Activated CD8-positive, alpha-beta memory T cell treated with anti-CD3 and anti-CD28 coated beads, Interleukin-2, amount 10 ng/mL, durations not matched to agents 7 days and 5 days (primary cell): ENCODE measurements around the gene KIAA1671. TPM values are rescaled to one million over a fixed set of nuclear protein-coding genes. Genes with fewer than 3 reads are reported as not detected.
"Not testable (repeated sequence)": the region's sequence is repeated elsewhere in the genome, so short reads cannot be mapped to it uniquely, and the experiment has no call there.

ENCODE experiments used
- ATAC-seq: fragments of 150-1000 bp; cut with Tn5 transposase; one replicate; pipeline ENCODE4 v1.10.0; 2021; ENCODE audit warnings: moderate library complexity
- CTCF ChIA-PET: fragments of 350-600 bp; sonication (Branson Sonifier 250); formaldehyde crosslinking; loops from one replicate; lab custom pipeline; 2021; ENCODE audit warnings: antibody characterized with exemption; lab: Charles Lee
- DNase-seq: peaks from one replicate; pipeline ENCODE4 v3.0.0-alpha.2; 2020
- H3K27ac Mint-ChIP-seq: one replicate; pipeline ENCODE4 v1.8.0; 2021; ENCODE audit warnings: mild to moderate bottlenecking, mixed read lengths
- H3K27me3 Mint-ChIP-seq: one replicate; pipeline ENCODE4 v1.8.0; 2021; ENCODE audit warnings: mixed read lengths
- H3K36me3 Mint-ChIP-seq: one replicate; pipeline ENCODE4 v1.8.0; 2021; ENCODE audit warnings: mild to moderate bottlenecking, mixed read lengths
- H3K4me1 Mint-ChIP-seq: one replicate; pipeline ENCODE4 v1.8.0; 2021; ENCODE audit warnings: mixed read lengths
- H3K4me3 Mint-ChIP-seq: one replicate; pipeline ENCODE4 v1.8.0; 2021; ENCODE audit warnings: mild to moderate bottlenecking, moderate library complexity, mixed read lengths
- H3K9me3 Mint-ChIP-seq: one replicate; pipeline ENCODE4 v1.8.0; 2022; ENCODE audit warnings: low read depth, mixed read lengths
- total RNA-seq, 2 experiments: library from RNA; stranded (reverse); gene quantifications; one replicate each; pipeline ENCODE4 v1.2.3, GENCODE V29; 2021

Gene KIAA1671
- total RNA-seq, 2 experiments from 2014 or later, result 11.4 to 20.1 TPM

GRCh38 chr22:25204547-25204946, 252.0 kb downstream of the KIAA1671 start:
- not testable (repeated sequence) for DNase-seq, ATAC-seq, H3K27me3 Mint-ChIP-seq, H3K4me3 Mint-ChIP-seq, H3K27ac Mint-ChIP-seq, H3K36me3 Mint-ChIP-seq, H3K9me3 Mint-ChIP-seq
- CTCF ChIA-PET, result interaction anchor here (0.6 to 1.4 kb wide), 2 partner anchors 129 to 403 kb away, joined by 3 read pairs; no protein-coding TSS in a partner anchor
- H3K4me1 Mint-ChIP-seq, result peaks cover 16% of the 10 kb centered on the region

DNA sequence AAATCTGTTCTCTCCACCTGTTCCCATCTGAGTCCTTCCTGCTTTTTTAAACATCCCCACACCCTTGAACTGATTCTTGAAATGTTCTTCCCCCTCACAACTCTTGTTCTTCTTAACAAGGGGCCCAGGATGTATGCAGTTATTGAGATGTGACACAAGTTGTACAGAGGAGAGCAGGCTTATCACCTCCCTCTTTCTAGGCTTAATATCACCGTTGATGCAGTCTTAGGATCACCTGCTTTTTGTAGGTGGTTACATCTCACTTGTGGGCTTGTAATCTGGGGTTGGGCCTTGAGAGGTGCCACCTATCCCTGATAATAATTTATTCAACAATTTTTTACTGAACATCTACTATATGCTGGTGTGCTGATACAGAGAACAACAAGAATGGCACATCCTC, 253.3 kb downstream of the KIAA1671 start:
- CTCF ChIA-PET, result no interaction called here
- DNase-seq (no peak), ATAC-seq (no peak)
- H3K36me3 Mint-ChIP-seq, result no peaks in the 10 kb centered on the region
- no peak overlapping the region for H3K4me3 Mint-ChIP-seq
- no peaks in the 10 kb centered on the region for H3K27me3 Mint-ChIP-seq
- no peak overlapping the region for H3K27ac Mint-ChIP-seq
- peaks cover 12% of the 10 kb centered on the region for H3K4me1 Mint-ChIP-seq
- no peaks in the 10 kb centered on the region for H3K9me3 Mint-ChIP-seq

DNA sequence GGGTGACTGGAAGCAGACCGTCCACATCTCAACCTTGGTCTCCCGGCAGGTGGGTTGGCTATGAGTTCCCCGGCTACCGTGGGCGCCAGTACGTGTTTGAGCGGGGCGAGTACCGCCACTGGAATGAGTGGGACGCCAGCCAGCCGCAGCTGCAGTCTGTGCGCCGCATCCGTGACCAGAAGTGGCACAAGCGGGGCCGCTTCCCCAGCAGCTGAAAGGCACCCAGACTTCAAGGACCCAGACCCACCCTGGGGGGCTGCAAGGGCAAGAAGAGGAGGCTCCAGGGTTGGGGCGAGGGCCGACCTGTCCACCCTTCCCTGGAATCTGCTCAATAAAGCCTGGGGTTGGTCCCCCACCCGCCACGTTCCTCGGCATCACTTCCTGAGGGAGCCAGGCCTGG, 254.5 kb downstream of the KIAA1671 start:
- CTCF ChIA-PET, result no interaction called here

DNA sequence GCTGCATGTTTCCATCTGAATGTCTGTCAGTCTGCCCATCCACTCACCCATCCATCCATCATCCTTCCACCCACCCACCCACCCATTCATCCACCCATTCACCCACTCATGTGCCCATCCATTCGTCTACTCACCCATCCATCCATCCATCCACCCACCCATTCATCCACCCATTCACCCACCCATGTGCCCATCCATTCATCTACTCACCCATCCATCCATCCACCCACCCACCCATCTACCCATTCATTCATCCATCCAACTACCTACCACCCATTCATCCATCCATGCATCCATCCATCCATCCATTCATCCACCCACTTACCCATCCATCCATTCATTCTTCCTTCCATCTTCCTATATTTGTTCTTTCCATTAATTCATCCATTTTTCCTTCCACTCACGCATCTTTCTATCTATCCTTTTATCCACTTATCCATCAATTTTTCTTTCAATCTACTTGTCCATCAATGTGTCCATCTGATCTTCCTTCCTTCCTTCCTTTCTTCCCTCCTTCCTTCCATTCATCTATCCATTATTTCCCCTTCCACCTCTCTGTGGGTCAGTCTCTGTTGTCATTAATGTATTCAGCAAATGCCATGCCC, 255.1 kb downstream of the KIAA1671 start:
- ATAC-seq (no peak), DNase-seq (no peak)
- H3K9me3 Mint-ChIP-seq, result no peaks in the 10 kb centered on the region
- H3K27ac Mint-ChIP-seq, result no peak overlapping the region
- H3K27me3 Mint-ChIP-seq, result peaks cover 3% of the 10 kb centered on the region
- no peak overlapping the region for H3K4me3 Mint-ChIP-seq
- no peaks in the 10 kb centered on the region for H3K4me1 Mint-ChIP-seq
- H3K36me3 Mint-ChIP-seq, result no peaks in the 10 kb centered on the region
- CTCF ChIA-PET, result no interaction called here

More for the DNA sequence above, 254.5 kb downstream of the KIAA1671 start:
- Mint-ChIP-seq H3K36me3 (no peaks in the 10 kb centered on the region), H3K4me1 (peaks cover 2% of the 10 kb centered on the region), H3K27ac (no peak overlapping the region), H3K9me3 (no peaks in the 10 kb centered on the region), H3K4me3 (no peak overlapping the region), H3K27me3 (no peaks in the 10 kb centered on the region)
- DNase-seq (no peak), ATAC-seq (no peak)

GRCh38 chr22:25208328-25208727, 255.8 kb downstream of the KIAA1671 start:
- Mint-ChIP-seq H3K27ac (no peak overlapping the region), H3K36me3 (no peaks in the 10 kb centered on the region), H3K4me3 (no peak overlapping the region), H3K27me3 (peaks cover 3% of the 10 kb centered on the region), H3K9me3 (no peaks in the 10 kb centered on the region), H3K4me1 (no peaks in the 10 kb centered on the region)
- ATAC-seq (no peak), DNase-seq (no peak)
- CTCF ChIA-PET, result no interaction called here

DNA sequence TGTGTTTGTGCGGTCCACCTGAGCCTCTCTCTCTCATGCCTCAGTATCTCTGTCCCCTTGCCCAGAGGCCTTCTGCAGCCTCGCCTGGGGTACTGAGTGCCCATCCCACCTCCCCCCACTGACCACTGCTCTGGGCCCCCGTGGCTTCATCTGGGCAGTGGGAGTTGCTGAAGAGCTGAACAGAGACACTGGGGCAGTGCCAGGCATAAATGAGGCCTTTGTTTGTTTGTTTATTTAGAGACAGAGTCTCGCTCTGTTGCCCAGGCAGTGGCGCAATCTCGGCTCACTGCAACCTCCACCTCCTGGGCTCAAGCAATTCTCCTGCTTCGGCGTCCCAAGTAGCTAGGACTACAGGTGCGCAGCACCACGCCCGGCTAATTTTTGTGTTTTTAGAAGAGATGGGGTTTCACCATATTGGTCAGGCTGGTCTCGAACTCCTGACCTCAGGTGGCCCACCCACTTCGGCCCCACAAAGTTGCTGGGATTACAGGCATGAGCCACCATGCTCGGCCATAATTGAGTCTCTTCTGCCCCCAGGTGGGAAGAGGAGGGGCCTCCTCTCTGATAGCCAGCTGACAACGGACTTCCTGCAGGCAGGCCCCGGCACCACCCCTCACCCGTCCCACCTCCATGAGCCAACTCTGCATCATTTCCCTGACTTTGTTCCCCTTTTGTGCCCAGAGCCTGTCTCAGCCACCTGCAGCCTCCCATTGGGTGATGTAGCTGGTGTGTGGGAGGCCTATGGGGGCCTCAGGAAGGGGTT, 256.4 kb downstream of the KIAA1671 start:
- Mint-ChIP-seq H3K4me3 (no peak overlapping the region), H3K27me3 (peaks cover 5% of the 10 kb centered on the region), H3K36me3 (no peaks in the 10 kb centered on the region), H3K9me3 (peaks cover 2% of the 10 kb centered on the region), H3K4me1 (no peaks in the 10 kb centered on the region), H3K27ac (no peak overlapping the region)
- DNase-seq (no peak), ATAC-seq (no peak)
- CTCF ChIA-PET, result no interaction called here

GRCh38 chr22:25210793-25211192, 258.3 kb downstream of the KIAA1671 start:
- peaks cover 5% of the 10 kb centered on the region for H3K27me3 Mint-ChIP-seq
- H3K27ac Mint-ChIP-seq, result no peak overlapping the region
- H3K4me1 Mint-ChIP-seq, result no peaks in the 10 kb centered on the region
- CTCF ChIA-PET, result interaction anchor here (2.7 kb wide), 1 partner anchor 8 kb away, joined by 13 read pairs; no protein-coding TSS in a partner anchor
- H3K4me3 Mint-ChIP-seq, result no peak overlapping the region
- DNase-seq (no peak), ATAC-seq (no peak)
- H3K36me3 Mint-ChIP-seq, result no peaks in the 10 kb centered on the region
- peaks cover 2% of the 10 kb centered on the region for H3K9me3 Mint-ChIP-seq

- H3K36me3 Mint-ChIP-seq, result no peaks in the 10 kb centered on the region
- H3K4me1 Mint-ChIP-seq, result no peaks in the 10 kb centered on the region
- peaks cover 2% of the 10 kb centered on the region for H3K9me3 Mint-ChIP-seq
- CTCF ChIA-PET, result interaction anchor here (2.7 kb wide), 1 partner anchor 10 kb away, joined by 13 read pairs; no protein-coding TSS in a partner anchor
- H3K27ac Mint-ChIP-seq, result no peak overlapping the region
- no peak overlapping the region for H3K4me3 Mint-ChIP-seq
- H3K27me3 Mint-ChIP-seq, result peaks cover 9% of the 10 kb centered on the region
- DNase-seq (no peak), ATAC-seq (no peak)
Observed at GRCh38 chr22:25212337-25212736, 259.8 kb downstream of the KIAA1671 start.

GRCh38 chr22:25213221-25213620, 260.7 kb downstream of the KIAA1671 start:
- Mint-ChIP-seq H3K4me3 (no peak overlapping the region), H3K4me1 (no peaks in the 10 kb centered on the region), H3K36me3 (no peaks in the 10 kb centered on the region), H3K27ac (no peak overlapping the region), H3K9me3 (peaks cover 2% of the 10 kb centered on the region), H3K27me3 (peaks cover 9% of the 10 kb centered on the region)
- ATAC-seq (no peak), DNase-seq (no peak)
- CTCF ChIA-PET, result interaction anchor here (1.3 to 2.7 kb wide), 2 partner anchors 11 kb away, joined by 4 to 13 read pairs; no protein-coding TSS in a partner anchor

GRCh38 chr22:25216230-25216629, 263.7 kb downstream of the KIAA1671 start:
- no peak for DNase-seq
- peaks cover 9% of the 10 kb centered on the region for H3K27me3 Mint-ChIP-seq
- H3K27ac Mint-ChIP-seq, result no peak overlapping the region
- ATAC-seq, result no peak
- CTCF ChIA-PET, result no interaction called here
- peaks cover 2% of the 10 kb centered on the region for H3K9me3 Mint-ChIP-seq
- no peaks in the 10 kb centered on the region for H3K36me3 Mint-ChIP-seq
- no peak overlapping the region for H3K4me3 Mint-ChIP-seq
- no peaks in the 10 kb centered on the region for H3K4me1 Mint-ChIP-seq

DNA sequence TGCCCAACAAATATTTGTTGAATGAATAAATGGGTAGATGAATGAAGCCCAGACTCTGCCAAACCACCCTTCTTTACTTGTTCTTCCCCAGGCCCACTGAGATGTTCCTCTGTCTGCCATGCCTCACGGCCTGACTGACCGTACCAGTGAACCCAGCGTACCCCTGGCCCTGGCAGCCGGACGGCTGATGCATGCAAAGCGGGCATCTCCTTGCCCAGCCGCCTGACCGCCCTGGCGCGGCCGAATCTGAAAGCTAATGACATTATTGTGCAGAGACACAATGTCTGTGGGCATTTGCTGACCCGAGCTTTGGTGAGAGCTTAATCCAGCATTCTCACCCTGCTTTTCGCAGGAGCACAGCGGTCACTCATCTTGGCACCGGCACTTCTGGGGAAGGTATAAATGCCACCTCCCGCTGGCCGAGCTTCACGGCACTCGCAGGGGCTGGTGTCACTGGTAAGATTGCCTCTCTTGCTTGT, 266.7 kb downstream of the KIAA1671 start, which contains the start of gene CRYBB2:
CRYBB2 (plus strand) TSS at position 429 of the 479 bp plus-strand sequence. CDS start 1,791 bp downstream, outside the sequence.
- H3K9me3 Mint-ChIP-seq, result no peaks in the 10 kb centered on the region
- H3K27ac Mint-ChIP-seq, result no peak within 1 kb of the TSS
- no peak for DNase-seq
- H3K4me3 Mint-ChIP-seq, result no peak within 1 kb of the TSS
- no peaks in the 10 kb centered on the region for H3K36me3 Mint-ChIP-seq
- H3K27me3 Mint-ChIP-seq, result peaks cover 9% of the 10 kb centered on the region
- CTCF ChIA-PET, result no interaction called here
- no peaks in the 10 kb centered on the region for H3K4me1 Mint-ChIP-seq
- no peak for ATAC-seq

DNA sequence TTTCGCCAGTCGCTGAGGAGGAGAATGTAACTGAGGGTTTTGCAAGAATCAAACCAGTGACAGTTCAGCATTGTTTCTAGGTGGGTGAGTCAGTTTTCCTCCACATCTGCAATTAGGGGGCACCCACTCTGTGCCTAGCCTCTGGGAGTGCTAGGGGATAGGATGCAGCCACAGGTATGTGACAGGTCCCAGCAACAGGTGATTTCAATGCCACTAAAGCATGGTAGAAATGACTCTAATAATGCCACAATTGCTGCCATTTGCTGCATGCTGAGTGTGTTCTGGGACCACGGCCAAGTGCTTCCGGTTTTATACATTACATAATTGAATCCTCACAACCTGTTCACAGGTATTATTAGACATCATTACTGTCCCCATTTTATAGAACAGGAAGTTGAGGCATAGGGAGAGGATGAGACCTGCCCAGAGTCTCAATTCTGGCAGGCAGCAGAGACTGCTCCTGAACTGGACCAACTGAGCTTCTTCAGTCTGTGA, 267.5 kb downstream of the KIAA1671 start:
- Mint-ChIP-seq H3K4me1 (no peaks in the 10 kb centered on the region), H3K36me3 (no peaks in the 10 kb centered on the region), H3K4me3 (no peak overlapping the region), H3K27me3 (peaks cover 9% of the 10 kb centered on the region), H3K27ac (no peak overlapping the region), H3K9me3 (no peaks in the 10 kb centered on the region)
- CTCF ChIA-PET, result no interaction called here
- no peak for ATAC-seq
- no peak for DNase-seq

DNA sequence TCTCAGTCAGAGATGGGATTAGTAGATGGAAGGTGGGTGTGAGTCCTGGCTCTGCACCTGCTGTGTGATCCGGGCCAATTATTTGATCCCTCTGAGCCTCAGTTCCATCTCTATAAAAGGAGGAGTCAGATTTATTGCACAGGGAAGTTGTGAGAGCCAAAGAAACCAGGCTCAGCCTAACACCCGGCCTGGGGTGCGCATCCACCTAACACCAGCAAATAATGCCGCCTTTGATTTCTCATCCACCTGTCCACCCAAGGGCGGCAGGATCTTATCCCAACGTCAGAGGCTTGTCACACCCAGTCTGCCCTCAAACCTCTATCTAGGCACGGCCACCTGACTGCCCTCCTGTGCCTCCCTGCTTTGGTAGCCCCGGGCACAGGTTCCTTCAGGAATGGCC, 269.3 kb downstream of the KIAA1671 start:
- no peaks in the 10 kb centered on the region for H3K9me3 Mint-ChIP-seq
- H3K27ac Mint-ChIP-seq, result no peak overlapping the region
- no peaks in the 10 kb centered on the region for H3K4me1 Mint-ChIP-seq

More for the DNA sequence above, 269.3 kb downstream of the KIAA1671 start:
- Mint-ChIP-seq H3K27me3 (peaks cover 18% of the 10 kb centered on the region), H3K36me3 (no peaks in the 10 kb centered on the region), H3K4me3 (no peak overlapping the region)
- CTCF ChIA-PET, result no interaction called here
- DNase-seq (no peak), ATAC-seq (no peak)
